Brain microvascular endothelial cell (primary cell): Measurements from ENCODE around the gene FDXR.

Source experiments
- DNase-seq: peaks from one replicate; pipeline ENCODE4 v3.0.0-alpha.2; 2020
- H3K27ac ChIP-seq: fragments of 250-450 bp; sonication (Bioruptor Pico); 2 replicates; pipeline ENCODE4 v1.5.1; 2020; ENCODE audit warnings: mild to moderate bottlenecking, moderate library complexity
- H3K27me3 ChIP-seq: fragments of 250-450 bp; sonication (Bioruptor Pico); replicated peaks from 2 replicates; pipeline ENCODE4 v1.5.1; 2020; ENCODE audit warnings: mild to moderate bottlenecking
- H3K36me3 ChIP-seq: fragments of 250-450 bp; sonication (Bioruptor Pico); replicated peaks from 2 replicates; pipeline ENCODE4 v1.5.1; 2020; ENCODE audit warnings: mild to moderate bottlenecking
- H3K4me3 ChIP-seq: 2 replicates; pipeline ENCODE4 v1.5.1; 2011; ENCODE audit warnings: low read depth, mild to moderate bottlenecking, control low read depth, low read length, moderate library complexity
- in situ Hi-C: cut with HindIII; loops from 2 replicates; pipeline ENCODE4 v1.10.0; 2017; ENCODE audit warnings: low sequenced_read_pairs, low pct_ligation_motif_present
- TF ChIP-seq, protein P1 (sequence below): IDR thresholded peaks from 2 replicates; pipeline ENCODE4 v1.5.1; 2011; ENCODE audit warnings: low read depth, mild to moderate bottlenecking, moderate library complexity, low read length, control low read depth, inconsistent platforms; ENCODE audit errors: missing control alignments

The FDXR gene

DNA sequence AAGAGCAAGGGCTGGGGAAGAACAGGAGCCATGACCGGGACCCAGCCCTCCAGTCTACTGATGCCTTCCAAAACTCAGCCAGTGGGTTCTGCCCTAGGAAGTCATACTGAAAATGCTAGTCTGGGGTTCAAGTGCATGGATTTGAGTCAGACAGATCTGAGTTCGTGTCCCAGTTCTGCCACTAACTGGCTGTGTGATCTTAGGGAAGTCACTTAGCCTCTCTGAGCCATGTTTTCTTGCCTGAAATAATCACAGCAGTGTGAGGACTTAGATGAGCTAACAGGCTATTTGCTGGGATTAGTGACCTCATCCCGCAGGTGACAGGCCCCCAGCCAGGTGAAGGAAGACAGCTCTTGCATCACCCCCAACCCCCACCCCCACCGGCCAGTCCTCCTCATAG is 17.5 kb downstream of the FDXR start:
- no peaks in the 10 kb centered on the region for H3K36me3 ChIP-seq
- in situ Hi-C loops: no loop called here
- H3K4me3 ChIP-seq: no peak overlapping the region
- H3K27me3 ChIP-seq: peaks cover 58% of the 10 kb centered on the region
- DNase-seq: no peak
- TF ChIP-seq, protein P1, sequence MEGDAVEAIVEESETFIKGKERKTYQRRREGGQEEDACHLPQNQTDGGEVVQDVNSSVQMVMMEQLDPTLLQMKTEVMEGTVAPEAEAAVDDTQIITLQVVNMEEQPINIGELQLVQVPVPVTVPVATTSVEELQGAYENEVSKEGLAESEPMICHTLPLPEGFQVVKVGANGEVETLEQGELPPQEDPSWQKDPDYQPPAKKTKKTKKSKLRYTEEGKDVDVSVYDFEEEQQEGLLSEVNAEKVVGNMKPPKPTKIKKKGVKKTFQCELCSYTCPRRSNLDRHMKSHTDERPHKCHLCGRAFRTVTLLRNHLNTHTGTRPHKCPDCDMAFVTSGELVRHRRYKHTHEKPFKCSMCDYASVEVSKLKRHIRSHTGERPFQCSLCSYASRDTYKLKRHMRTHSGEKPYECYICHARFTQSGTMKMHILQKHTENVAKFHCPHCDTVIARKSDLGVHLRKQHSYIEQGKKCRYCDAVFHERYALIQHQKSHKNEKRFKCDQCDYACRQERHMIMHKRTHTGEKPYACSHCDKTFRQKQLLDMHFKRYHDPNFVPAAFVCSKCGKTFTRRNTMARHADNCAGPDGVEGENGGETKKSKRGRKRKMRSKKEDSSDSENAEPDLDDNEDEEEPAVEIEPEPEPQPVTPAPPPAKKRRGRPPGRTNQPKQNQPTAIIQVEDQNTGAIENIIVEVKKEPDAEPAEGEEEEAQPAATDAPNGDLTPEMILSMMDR: no peak
- H3K27ac ChIP-seq: no peak overlapping the region

DNA sequence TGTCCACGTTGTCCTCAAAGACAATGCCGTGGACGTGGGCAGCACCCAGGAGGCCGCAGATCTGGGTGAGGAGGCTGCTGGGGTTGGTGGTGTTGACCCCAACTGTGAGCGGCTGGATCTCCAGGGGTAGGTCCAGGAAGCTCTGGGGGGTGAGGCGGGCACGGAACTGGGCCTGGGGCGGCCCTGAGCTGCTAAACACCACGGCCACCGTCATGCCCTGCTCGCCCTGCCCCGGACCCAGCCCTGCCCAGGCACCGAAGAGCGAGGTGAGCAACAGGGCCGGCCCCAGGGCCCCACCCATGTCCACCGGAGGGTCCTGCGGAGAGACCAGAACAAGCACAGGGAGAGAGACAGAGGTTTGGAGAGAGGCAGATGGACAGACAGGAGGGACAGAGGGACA is 18.0 kb downstream of the FDXR start:
- in situ Hi-C loops: no loop called here
- H3K27me3 ChIP-seq: peaks cover 53% of the 10 kb centered on the region
- H3K36me3 ChIP-seq: no peaks in the 10 kb centered on the region
- no peak overlapping the region for H3K27ac ChIP-seq
- no peak for DNase-seq
- H3K4me3 ChIP-seq: no peak overlapping the region
- TF ChIP-seq, protein P1: no peak

DNA sequence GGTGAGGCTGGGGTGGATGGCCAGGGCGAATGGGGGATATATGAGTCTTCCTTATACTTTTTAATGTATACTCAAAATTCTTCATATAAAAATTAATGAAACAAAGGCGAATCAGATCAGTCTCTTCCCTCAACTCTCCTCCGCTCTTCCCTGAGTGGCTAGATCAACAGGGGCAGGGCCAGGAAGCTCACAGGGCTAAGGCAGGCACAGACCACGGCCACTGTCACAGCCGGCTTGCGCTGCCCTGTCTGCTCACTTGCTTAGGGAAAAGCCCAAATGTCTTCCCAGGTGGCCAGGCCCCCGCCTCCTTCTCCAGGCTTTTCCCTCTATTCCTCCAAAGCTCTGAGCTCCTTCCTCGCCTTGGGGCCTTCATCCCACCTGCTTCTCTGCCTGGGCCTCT is 19.1 kb downstream of the FDXR start:
- DNase-seq: no peak
- TF ChIP-seq, protein P1: no peak
- no peak overlapping the region for H3K4me3 ChIP-seq
- H3K27ac ChIP-seq: no peak overlapping the region
- peaks cover 44% of the 10 kb centered on the region for H3K27me3 ChIP-seq
- in situ Hi-C loops: no loop called here
- no peaks in the 10 kb centered on the region for H3K36me3 ChIP-seq

DNA sequence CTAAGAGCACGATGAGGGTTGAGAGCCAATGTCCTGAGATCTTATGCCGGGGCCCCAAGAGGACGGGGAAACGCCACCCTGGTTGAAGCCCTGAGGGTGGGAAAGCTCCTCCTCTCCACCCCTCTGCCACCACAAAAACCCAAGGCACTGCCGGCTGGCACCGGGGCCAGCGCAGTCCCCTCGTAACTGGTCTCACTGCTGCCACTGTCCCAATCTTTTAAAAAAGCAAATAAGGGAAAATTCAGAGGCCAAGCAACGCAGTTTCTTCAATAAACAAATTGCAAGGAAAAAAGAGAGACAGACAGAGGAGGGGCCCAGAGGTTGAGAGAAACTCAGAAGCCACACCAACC is 19.8 kb downstream of the FDXR start:
- Histone ChIP-seq H3K27me3 (peaks cover 43% of the 10 kb centered on the region), H3K36me3 (no peaks in the 10 kb centered on the region), H3K27ac (no peak overlapping the region), H3K4me3 (no peak overlapping the region)
- TF ChIP-seq, protein P1: no peak
- in situ Hi-C loops: no loop called here
- no peak for DNase-seq

DNA sequence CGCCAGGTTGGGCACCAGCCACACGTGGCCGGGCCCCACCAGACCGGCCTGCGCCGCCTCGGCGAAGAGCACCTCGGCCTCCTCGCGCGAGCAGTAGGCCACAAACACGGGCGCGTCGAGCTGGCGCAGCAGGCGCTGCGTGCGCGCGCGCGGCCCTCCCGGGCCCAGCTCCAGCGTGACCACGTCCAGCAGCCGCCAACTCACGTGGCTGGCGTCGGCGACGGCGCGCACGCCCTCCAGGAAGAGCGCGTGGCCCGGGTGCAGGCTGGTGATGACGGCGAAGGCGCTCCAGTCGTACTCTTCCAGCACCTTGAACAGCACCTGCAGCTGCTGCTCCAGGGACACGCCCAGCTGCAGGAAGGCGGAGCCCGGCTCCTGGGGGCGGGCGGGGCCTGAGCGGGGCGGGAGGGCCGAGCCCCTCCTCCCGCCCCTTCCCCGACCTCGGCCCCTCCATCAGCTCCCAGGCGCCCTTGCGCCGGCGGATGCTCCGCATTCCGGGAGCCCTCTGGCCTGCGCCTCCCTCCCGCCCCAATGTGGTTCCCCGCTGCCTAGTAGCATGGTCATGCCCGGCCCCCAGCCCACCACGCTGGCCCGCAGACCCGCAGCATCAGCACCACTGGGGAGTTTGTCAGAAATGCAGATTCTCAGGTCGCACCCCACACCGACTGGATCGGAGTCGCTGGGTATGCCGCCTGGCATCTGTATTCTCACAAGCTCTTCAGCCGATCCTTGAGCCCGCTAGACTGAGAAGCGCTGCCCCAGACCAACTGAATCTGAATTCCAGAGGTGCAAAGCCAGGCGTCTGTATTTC is 20.4 kb downstream of the FDXR start:
- H3K27me3 ChIP-seq: peaks cover 41% of the 10 kb centered on the region
- H3K4me3 ChIP-seq: no peak overlapping the region
- no peak for DNase-seq
- no peaks in the 10 kb centered on the region for H3K36me3 ChIP-seq
- in situ Hi-C loops: no loop called here
- TF ChIP-seq, protein P1: no peak
- no peak overlapping the region for H3K27ac ChIP-seq
